ENCODE measurements around the gene TIAM2. TPM values are rescaled to one million over a fixed set of nuclear protein-coding genes. Genes with fewer than 3 reads are reported as not detected.

The TIAM2 gene
- total RNA-seq, 4 donors from 2014 or later, result 4.8 to 11.4 (median 6.7) TPM

GRCh38 chr6:155107432-155108069 lies 112.4 kb downstream of the TIAM2 start:
- no peak overlapping the region for H3K27ac ChIP-seq
- H3K4me1 ChIP-seq, result no peaks in the 10 kb centered on the region
- no peaks in the 10 kb centered on the region for H3K36me3 ChIP-seq
- TF ChIP-seq POLR2A (IDR thresholded peaks at IDR 0.05), result no peak
- TF ChIP-seq POLR2AphosphoS5 (IDR thresholded peaks at IDR 0.05), result no peak
- no peak for TF ChIP-seq EP300 (IDR thresholded peaks at IDR 0.05)
- no peak for TF ChIP-seq CTCF (IDR thresholded peaks at IDR 0.05)
- DNase-seq (ENCODE audit: low spot score in 2 of 2), result no peak
- no peaks in the 10 kb centered on the region for H3K27me3 ChIP-seq
- no peak overlapping the region for H3K4me3 ChIP-seq
- no peaks in the 10 kb centered on the region for H3K9me3 ChIP-seq
- WGBS, result 81% methylated on average over 7 of the region's 7 CpGs

DNA sequence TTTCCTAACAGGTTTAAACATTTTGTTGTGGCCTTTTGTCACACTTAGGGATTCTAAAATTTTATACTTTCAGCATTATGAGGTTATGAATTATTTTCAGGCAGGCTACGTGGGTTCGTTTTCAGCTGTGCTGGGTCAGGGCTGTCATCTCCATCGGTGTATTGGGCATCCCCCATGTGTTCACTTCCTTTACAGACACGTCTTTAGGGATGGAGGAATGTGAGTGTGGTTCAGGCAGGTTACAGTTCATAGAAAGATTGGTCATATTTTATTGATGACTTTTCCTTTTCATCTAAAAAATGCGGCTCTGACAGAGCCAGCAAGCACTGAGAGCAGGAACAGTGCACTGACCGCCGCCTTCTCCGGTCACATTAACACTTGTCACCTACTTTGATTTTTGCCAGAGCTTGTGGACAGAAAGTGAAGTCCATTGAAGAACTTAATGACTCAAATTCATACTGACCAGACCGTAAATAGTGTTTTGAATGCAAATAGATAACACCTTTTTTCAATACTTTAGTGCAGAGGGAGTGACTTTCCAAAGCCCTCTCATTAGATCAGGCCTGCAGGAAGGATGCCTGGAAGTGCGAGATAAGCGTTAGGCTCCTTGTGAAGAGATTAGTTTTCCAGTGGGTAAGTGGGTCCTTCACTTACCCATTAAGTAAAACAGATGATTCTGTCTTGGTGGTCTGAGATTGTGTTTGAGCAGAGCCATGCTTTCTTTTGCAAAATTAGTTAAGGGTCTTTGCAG lies 113.1 kb downstream of the TIAM2 start:
- TF ChIP-seq POLR2AphosphoS5 (IDR thresholded peaks at IDR 0.05) (no peak), EP300 (IDR thresholded peaks at IDR 0.05) (no peak), CTCF (IDR thresholded peaks at IDR 0.05) (no peak), POLR2A (IDR thresholded peaks at IDR 0.05) (no peak)
- 89% methylated on average over 11 of the region's 11 CpGs for WGBS
- no peak for DNase-seq (ENCODE audit: low spot score in 2 of 2)
- no peaks in the 10 kb centered on the region for H3K27me3 ChIP-seq
- H3K9me3 ChIP-seq, result no peaks in the 10 kb centered on the region
- no peaks in the 10 kb centered on the region for H3K36me3 ChIP-seq
- no peak overlapping the region for H3K27ac ChIP-seq
- no peaks in the 10 kb centered on the region for H3K4me1 ChIP-seq
- H3K4me3 ChIP-seq, result no peak overlapping the region

DNA sequence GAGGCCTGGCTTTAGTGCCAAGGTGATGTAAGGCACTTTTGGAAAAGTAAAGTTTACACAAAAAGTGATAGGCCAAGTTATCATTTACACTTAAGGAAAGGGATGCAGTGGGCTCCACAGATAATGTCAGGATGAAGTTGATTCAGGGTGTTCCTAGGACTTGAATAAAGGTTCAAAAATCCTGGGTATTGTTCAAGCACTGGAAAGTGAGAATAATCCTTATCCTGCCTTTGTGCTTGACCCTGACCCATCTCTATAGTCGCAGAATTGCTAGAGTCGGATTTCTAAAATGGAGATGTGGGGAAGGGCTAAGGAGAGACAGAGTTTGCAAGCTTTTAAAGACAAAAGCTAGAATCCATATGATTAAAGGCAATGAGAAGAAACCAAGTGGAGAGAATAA lies 115.6 kb downstream of the TIAM2 start:
- WGBS, result 91% methylated on average over 2 of the region's 2 CpGs
- Histone ChIP-seq H3K27me3 (no peaks in the 10 kb centered on the region), H3K27ac (no peak overlapping the region), H3K36me3 (no peaks in the 10 kb centered on the region), H3K4me1 (no peaks in the 10 kb centered on the region), H3K4me3 (no peak overlapping the region), H3K9me3 (no peaks in the 10 kb centered on the region)
- TF ChIP-seq POLR2A (IDR thresholded peaks at IDR 0.05), result no peak
- TF ChIP-seq POLR2AphosphoS5 (IDR thresholded peaks at IDR 0.05), result no peak
- TF ChIP-seq CTCF (IDR thresholded peaks at IDR 0.05), result no peak
- TF ChIP-seq EP300 (IDR thresholded peaks at IDR 0.05), result no peak
- no peak for DNase-seq (ENCODE audit: low spot score in 2 of 2)

DNA sequence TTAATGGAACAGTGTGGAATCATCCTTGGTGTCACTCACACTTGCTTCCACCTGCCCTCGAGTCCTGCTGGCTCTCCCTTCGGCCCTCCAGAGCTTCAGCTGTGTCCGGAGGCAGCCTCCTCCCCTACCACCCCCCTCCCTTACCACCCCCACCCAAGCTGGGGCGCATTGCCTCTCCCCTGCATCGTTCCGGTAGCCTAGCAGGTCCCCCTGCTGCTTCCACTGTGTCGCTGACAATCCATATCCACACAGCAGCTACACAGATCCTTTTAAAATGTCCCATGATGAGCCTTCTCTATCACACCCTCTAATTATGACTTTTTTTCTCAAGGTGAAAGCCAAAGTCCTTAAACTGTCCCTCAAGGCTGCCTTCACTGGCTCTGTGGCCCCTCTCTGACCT lies 117.6 kb downstream of the TIAM2 start:
- 91% methylated on average over 7 of the region's 7 CpGs for WGBS
- Histone ChIP-seq H3K9me3 (no peaks in the 10 kb centered on the region), H3K4me1 (no peaks in the 10 kb centered on the region), H3K27ac (no peak overlapping the region), H3K27me3 (no peaks in the 10 kb centered on the region), H3K36me3 (no peaks in the 10 kb centered on the region), H3K4me3 (no peak overlapping the region)
- no peak for TF ChIP-seq EP300 (IDR thresholded peaks at IDR 0.05)
- no peak for TF ChIP-seq POLR2A (IDR thresholded peaks at IDR 0.05)
- no peak for TF ChIP-seq POLR2AphosphoS5 (IDR thresholded peaks at IDR 0.05)
- TF ChIP-seq CTCF (IDR thresholded peaks at IDR 0.05), result no peak
- DNase-seq (ENCODE audit: low spot score in 2 of 2), result no peak

GRCh38 chr6:155115893-155116570 lies 120.9 kb downstream of the TIAM2 start:
- 76% methylated on average over 4 of the region's 4 CpGs for WGBS
- no peak for TF ChIP-seq CTCF (IDR thresholded peaks at IDR 0.05)
- no peak for DNase-seq (ENCODE audit: low spot score in 2 of 2)
- Histone ChIP-seq H3K4me3 (no peak overlapping the region), H3K4me1 (no peaks in the 10 kb centered on the region), H3K9me3 (no peaks in the 10 kb centered on the region), H3K27me3 (no peaks in the 10 kb centered on the region), H3K36me3 (no peaks in the 10 kb centered on the region), H3K27ac (no peak overlapping the region)
